Astrocyte (in vitro differentiated cells and primary cell): ENCODE data around the gene NNT. TPM values are rescaled to one million over a fixed set of nuclear protein-coding genes. Genes with fewer than 3 reads are reported as not detected.
"Not testable (repeated sequence)": the region's sequence is repeated elsewhere in the genome, so short reads cannot be mapped to it uniquely, and the experiment has no call there.

ENCODE experiments used
- DNase-seq: peaks from one replicate; pipeline ENCODE4 v3.0.0-alpha.2; 2010; ENCODE audit warnings: low read depth
- FAIRE-seq: peaks from 2 replicates; lab custom pipeline; 2011; peaks lifted over from hg19 to GRCh38; lab: Jason Lieb, UNC
- H2AFZ ChIP-seq: 2 replicates; pipeline ENCODE4 v1.6.0; 2012; ENCODE audit warnings: low read depth, low read length, inconsistent platforms
- H3K27ac ChIP-seq: 2 replicates; pipeline ENCODE4 v1.5.1; 2011; ENCODE audit warnings: low read depth, low read length, inconsistent platforms
- H3K27me3 ChIP-seq: 2 replicates; pipeline ENCODE4 v1.6.0; 2011; ENCODE audit warnings: low read length, inconsistent platforms; ENCODE audit not compliant: insufficient read depth
- H3K36me3 ChIP-seq: 2 replicates; pipeline ENCODE4 v1.5.1; 2011; ENCODE audit warnings: low read length, inconsistent platforms; ENCODE audit not compliant: insufficient read depth
- H3K4me1 ChIP-seq: 2 replicates; pipeline ENCODE4 v1.5.1; 2011; ENCODE audit warnings: low read length, inconsistent platforms; ENCODE audit not compliant: insufficient read depth
- H3K4me2 ChIP-seq: 2 replicates; pipeline ENCODE4 v1.6.0; 2012; ENCODE audit warnings: low read length, inconsistent platforms
- H3K4me3 ChIP-seq: 2 replicates; pipeline ENCODE4 v1.5.1; 2011; ENCODE audit warnings: low read depth, mild to moderate bottlenecking, low read length, inconsistent platforms; ENCODE audit not compliant: insufficient read depth
- H3K79me2 ChIP-seq: 2 replicates; pipeline ENCODE4 v1.6.0; 2012; ENCODE audit warnings: mild to moderate bottlenecking, low read length, inconsistent platforms; ENCODE audit not compliant: insufficient read depth
- H3K9ac ChIP-seq: 2 replicates; pipeline ENCODE4 v1.6.0; 2012; ENCODE audit warnings: mild to moderate bottlenecking, low read length, inconsistent platforms
- H3K9me3 ChIP-seq: 2 replicates; pipeline ENCODE4 v1.5.1; 2012; ENCODE audit warnings: low read depth, mild to moderate bottlenecking, low read length, inconsistent platforms; ENCODE audit not compliant: insufficient read depth
- H4K20me1 ChIP-seq: 2 replicates; pipeline ENCODE4 v1.6.0; 2012; ENCODE audit warnings: low read length, inconsistent platforms; ENCODE audit not compliant: insufficient read depth
- H3K27ac Mint-ChIP-seq: one replicate; pipeline ENCODE4 v1.8.0; 2021; ENCODE audit warnings: mild to moderate bottlenecking, mixed read lengths; ENCODE audit not compliant: unreplicated experiment
- H3K27me3 Mint-ChIP-seq: one replicate; pipeline ENCODE4 v1.8.0; 2021; ENCODE audit warnings: low read depth, mixed read lengths; ENCODE audit not compliant: unreplicated experiment
- H3K36me3 Mint-ChIP-seq: one replicate; pipeline ENCODE4 v1.8.0; 2021; ENCODE audit warnings: low read depth, mixed read lengths; ENCODE audit not compliant: unreplicated experiment
- H3K4me1 Mint-ChIP-seq: one replicate; pipeline ENCODE4 v1.8.0; 2021; ENCODE audit warnings: low read depth, mixed read lengths; ENCODE audit not compliant: unreplicated experiment
- H3K4me3 Mint-ChIP-seq: one replicate; pipeline ENCODE4 v1.8.0; 2021; ENCODE audit warnings: mild to moderate bottlenecking, moderate library complexity, mixed read lengths; ENCODE audit not compliant: unreplicated experiment
- H3K9me3 Mint-ChIP-seq: one replicate; pipeline ENCODE4 v1.8.0; 2021; ENCODE audit warnings: mild to moderate bottlenecking, mixed read lengths; ENCODE audit not compliant: unreplicated experiment
- CTCF ChIP-seq: IDR thresholded peaks from 2 replicates; pipeline ENCODE4 v1.5.1; 2011; ENCODE audit warnings: low read depth, mild to moderate bottlenecking, inconsistent platforms, low read length, moderate library complexity; ENCODE audit not compliant: insufficient read depth
- EZH2 ChIP-seq: IDR thresholded peaks from 2 replicates; pipeline ENCODE4 v1.6.1; 2012; ENCODE audit warnings: mild to moderate bottlenecking, low read length, inconsistent platforms; ENCODE audit not compliant: insufficient read depth
- total RNA-seq: library from RNA; stranded (reverse); gene quantifications from 2 replicates; pipeline ENCODE4 v1.2.1, GENCODE V29; 2021

NNT gene
- total RNA-seq, 1 donor from 2014 or later, result 44.3 TPM

- no peak for FAIRE-seq
- no peak overlapping the region for H3K9ac ChIP-seq
- no peaks in the 10 kb centered on the region for H3K36me3 ChIP-seq
- no peak overlapping the region for H3K4me3 Mint-ChIP-seq
- H3K9me3 Mint-ChIP-seq, result peaks cover 2% of the 10 kb centered on the region
- no peaks in the 10 kb centered on the region for H3K27me3 ChIP-seq
- DNase-seq, result no peak
- H3K4me1 Mint-ChIP-seq, result peaks cover 2% of the 10 kb centered on the region
- TF ChIP-seq CTCF (no peak), EZH2 (no peak)
- peaks cover 3% of the 10 kb centered on the region for H3K9me3 ChIP-seq
- H3K4me3 ChIP-seq, result no peak overlapping the region
- H4K20me1 ChIP-seq, result no peaks in the 10 kb centered on the region
- peaks cover 24% of the 10 kb centered on the region for H3K36me3 Mint-ChIP-seq
- H2AFZ ChIP-seq, result no peak overlapping the region
- H3K4me2 ChIP-seq, result no peak overlapping the region
- no peak overlapping the region for H3K27ac ChIP-seq
- H3K27ac Mint-ChIP-seq, result no peak overlapping the region
- H3K27me3 Mint-ChIP-seq, result no peaks in the 10 kb centered on the region
- no peaks in the 10 kb centered on the region for H3K4me1 ChIP-seq
- H3K79me2 ChIP-seq, result no peaks in the 10 kb centered on the region
Observed at GRCh38 chr5:43694027-43694426, 91.0 kb downstream of the NNT start.

- not testable (repeated sequence) for H3K27ac ChIP-seq, H3K27ac Mint-ChIP-seq, H3K4me3 Mint-ChIP-seq, H3K27me3 ChIP-seq, H3K36me3 ChIP-seq, H3K79me2 ChIP-seq, H3K4me2 ChIP-seq, H3K9me3 Mint-ChIP-seq, H3K4me1 ChIP-seq, H3K4me3 ChIP-seq, DNase-seq, H3K4me1 Mint-ChIP-seq, H2AFZ ChIP-seq, H3K9me3 ChIP-seq, FAIRE-seq, H3K27me3 Mint-ChIP-seq, H3K9ac ChIP-seq, H4K20me1 ChIP-seq
- H3K36me3 Mint-ChIP-seq, result peaks cover 24% of the 10 kb centered on the region
Observed at GRCh38 chr5:43696444-43696843, 93.5 kb downstream of the NNT start.

- DNase-seq, result no peak
- no peak overlapping the region for H3K27ac ChIP-seq
- no peaks in the 10 kb centered on the region for H4K20me1 ChIP-seq
- H2AFZ ChIP-seq, result no peak overlapping the region
- no peak overlapping the region for H3K4me2 ChIP-seq
- peaks cover 3% of the 10 kb centered on the region for H3K36me3 ChIP-seq
- no peaks in the 10 kb centered on the region for H3K9me3 Mint-ChIP-seq
- FAIRE-seq, result no peak
- no peak for TF ChIP-seq EZH2
- no peak for TF ChIP-seq CTCF
- no peaks in the 10 kb centered on the region for H3K27me3 ChIP-seq
- no peak overlapping the region for H3K4me3 ChIP-seq
- H3K9ac ChIP-seq, result no peak overlapping the region
- H3K4me3 Mint-ChIP-seq, result no peak overlapping the region
- no peaks in the 10 kb centered on the region for H3K4me1 ChIP-seq
- no peaks in the 10 kb centered on the region for H3K79me2 ChIP-seq
- H3K36me3 Mint-ChIP-seq, result peaks cover 15% of the 10 kb centered on the region
- H3K9me3 ChIP-seq, result peaks cover 3% of the 10 kb centered on the region
- no peak overlapping the region for H3K27ac Mint-ChIP-seq
- peaks cover 2% of the 10 kb centered on the region for H3K4me1 Mint-ChIP-seq
- H3K27me3 Mint-ChIP-seq, result no peaks in the 10 kb centered on the region
Observed at GRCh38 chr5:43699910-43700309, 96.9 kb downstream of the NNT start.
